ENCODE data around the gene HIRA. TPM values are rescaled to one million over a fixed set of nuclear protein-coding genes. Genes with fewer than 3 reads are reported as not detected.

The HIRA gene
- polyA plus RNA-seq, 3 donors = 1.8 to 20.7 (median 2.6) TPM

GRCh38 chr22:19357270-19358105 lies 74.0 kb downstream of the HIRA start:
- Histone ChIP-seq H3K4me2 (replicated peaks; ENCODE audit: extremely low read depth, low read length, poor library complexity, severe bottlenecking) (no peak overlapping the region), H3K27ac (ENCODE audit: low read depth in 1 of 2, low read length in 2 of 2) (no peak overlapping the region), H4K20me1 (ENCODE audit: insufficient read depth, low read length) (no peaks in the 10 kb centered on the region), H3K79me2 (ENCODE audit: insufficient read depth, low read length) (no peaks in the 10 kb centered on the region), H3K27me3 (ENCODE audit: control insufficient read depth in 2 of 2, insufficient read depth in 2 of 2, low read length in 2 of 2) (no peaks in the 10 kb centered on the region), H3K36me3 (replicated peaks in 1 of 2; ENCODE audit: control insufficient read depth in 1 of 2, insufficient read depth in 2 of 2, low read length in 2 of 2) (peaks cover 93 to 99% of the 10 kb centered on the region in 2 donors), H3K4me1 (ENCODE audit: control insufficient read depth in 1 of 2, insufficient read depth in 2 of 2, low read length in 2 of 2) (no peaks in the 10 kb centered on the region), H2AFZ (ENCODE audit: insufficient read depth, low read depth, low read length, poor library complexity, severe bottlenecking) (no peak overlapping the region), H3K4me3 (replicated peaks in 1 of 3; ENCODE audit: low read depth in 2 of 3, low read length in 3 of 3) (no peak overlapping the region), H3K9ac (ENCODE audit: insufficient read depth, low read length, poor library complexity, severe bottlenecking) (no peak overlapping the region), H3K9me3 (replicated peaks in 1 of 2; ENCODE audit: control insufficient read depth in 1 of 2, insufficient read depth in 1 of 2, low read length in 2 of 2) (no peaks in the 10 kb centered on the region)
- Mint-ChIP-seq H3K4me1 (peaks cover 3% of the 10 kb centered on the region), H3K36me3 (peaks cover 91 to 95% of the 10 kb centered on the region in 2 donors), H3K9me3 (no peaks in the 10 kb centered on the region), H3K4me3 (no peak overlapping the region), H3K27ac (peak overlapping the region in 1 of 7 donors; percentile 11), H3K27me3 (ENCODE audit: low read depth in 3 of 3) (peaks cover 0 to 4% (median 1%) of the 10 kb centered on the region in 3 donors)
- no peak for DNase-seq
- intact Hi-C loops (cut with micrococcal nuclease) = no loop called here
- 94% methylated on average over 12 of the region's 14 CpGs for WGBS (ENCODE audit: insufficient coverage)
- no peak for TF ChIP-seq CTCF (IDR thresholded peaks at IDR 0.05)

- Histone ChIP-seq H2AFZ (ENCODE audit: insufficient read depth, low read depth, low read length, poor library complexity, severe bottlenecking) (no peak overlapping the region), H4K20me1 (ENCODE audit: insufficient read depth, low read length) (no peaks in the 10 kb centered on the region), H3K27me3 (ENCODE audit: control insufficient read depth in 2 of 2, insufficient read depth in 2 of 2, low read length in 2 of 2) (no peaks in the 10 kb centered on the region), H3K79me2 (ENCODE audit: insufficient read depth, low read length) (no peaks in the 10 kb centered on the region), H3K4me3 (replicated peaks in 1 of 3; ENCODE audit: low read depth in 2 of 3, low read length in 3 of 3) (no peak overlapping the region), H3K4me2 (replicated peaks; ENCODE audit: extremely low read depth, low read length, poor library complexity, severe bottlenecking) (no peak overlapping the region), H3K27ac (ENCODE audit: low read depth in 1 of 2, low read length in 2 of 2) (no peak overlapping the region), H3K36me3 (replicated peaks in 1 of 2; ENCODE audit: control insufficient read depth in 1 of 2, insufficient read depth in 2 of 2, low read length in 2 of 2) (peaks cover 93 to 100% of the 10 kb centered on the region in 2 donors), H3K9me3 (replicated peaks in 1 of 2; ENCODE audit: control insufficient read depth in 1 of 2, insufficient read depth in 1 of 2, low read length in 2 of 2) (no peaks in the 10 kb centered on the region), H3K9ac (ENCODE audit: insufficient read depth, low read length, poor library complexity, severe bottlenecking) (no peak overlapping the region), H3K4me1 (ENCODE audit: control insufficient read depth in 1 of 2, insufficient read depth in 2 of 2, low read length in 2 of 2) (no peaks in the 10 kb centered on the region)
- intact Hi-C loops (cut with micrococcal nuclease) = no loop called here
- no peak overlapping the region for H3K4me3 Mint-ChIP-seq
- no peak for TF ChIP-seq CTCF (IDR thresholded peaks at IDR 0.05)
- 100% methylated on average over 6 of the region's 8 CpGs for WGBS (ENCODE audit: insufficient coverage)
- no peak for DNase-seq
- peaks cover 0 to 4% (median 1%) of the 10 kb centered on the region in 3 donors for H3K27me3 Mint-ChIP-seq (ENCODE audit: low read depth in 3 of 3)
- no peaks in the 10 kb centered on the region for H3K4me1 Mint-ChIP-seq
- H3K9me3 Mint-ChIP-seq = no peaks in the 10 kb centered on the region
- H3K27ac Mint-ChIP-seq = no peak overlapping the region
- H3K36me3 Mint-ChIP-seq = peaks cover 93 to 98% of the 10 kb centered on the region in 2 donors
Measured at GRCh38 chr22:19356708-19357269, 74.7 kb downstream of the HIRA start.
